Natural killer cell (primary cell): ENCODE data around the gene INSIG1. TPM values are rescaled to one million over a fixed set of nuclear protein-coding genes. Genes with fewer than 3 reads are reported as not detected.

Source experiments
- ATAC-seq, 3 donors: fragments of 150-1000 bp in 2 of 3; fragments of 200-7000 bp in 1 of 3; cut with Tn5 transposase; 1 replicate in 1 of 3; 2 replicates in 2 of 3; pipeline ENCODE4 v1.10.0; 2021; ENCODE audit warnings: mild to moderate bottlenecking in 2 of 3, moderate library complexity in 2 of 3
- DNase-seq, 2 donors: peaks; one replicate each; pipeline versions ENCODE4 v3.0.0 to v3.0.0-alpha.2; 2013 to 2021; ENCODE audit warnings: mixed read lengths in 1 of 2
- H3K27ac ChIP-seq: one replicate; pipeline ENCODE4 v1.5.1; 2013; ENCODE audit warnings: mild to moderate bottlenecking, low read length
- H3K27me3 ChIP-seq: one replicate; pipeline ENCODE4 v1.6.1; 2013; ENCODE audit warnings: low read length; ENCODE audit not compliant: control insufficient read depth, insufficient read depth
- H3K36me3 ChIP-seq: one replicate; pipeline ENCODE4 v1.6.1; 2013; ENCODE audit warnings: low read length; ENCODE audit not compliant: control insufficient read depth, insufficient read depth
- H3K4me1 ChIP-seq: one replicate; pipeline ENCODE4 v1.6.1; 2013; ENCODE audit warnings: low read length; ENCODE audit not compliant: control insufficient read depth, insufficient read depth
- H3K4me3 ChIP-seq: one replicate; pipeline ENCODE4 v1.5.1; 2013; ENCODE audit warnings: low read length
- H3K9me3 ChIP-seq: one replicate; pipeline ENCODE4 v1.6.1; 2013; ENCODE audit warnings: low read length; ENCODE audit not compliant: control insufficient read depth, insufficient read depth
- H3K27ac Mint-ChIP-seq, 2 donors: one replicate each; pipeline ENCODE4 v1.8.0; 2022; ENCODE audit warnings: mild to moderate bottlenecking in 2 of 2, mixed read lengths in 2 of 2, moderate library complexity in 1 of 2
- H3K27me3 Mint-ChIP-seq, 2 donors: one replicate each; pipeline ENCODE4 v1.8.0; 2022; ENCODE audit warnings: low read depth in 2 of 2, mixed read lengths in 2 of 2
- H3K36me3 Mint-ChIP-seq: one replicate; pipeline ENCODE4 v1.8.0; 2022; ENCODE audit warnings: mixed read lengths
- H3K4me1 Mint-ChIP-seq, 2 donors: one replicate each; pipeline ENCODE4 v1.8.0; 2022; ENCODE audit warnings: mixed read lengths in 2 of 2
- H3K4me3 Mint-ChIP-seq: one replicate; pipeline ENCODE4 v1.8.0; 2022; ENCODE audit warnings: mild to moderate bottlenecking, moderate library complexity, mixed read lengths
- H3K9me3 Mint-ChIP-seq, 2 donors: one replicate each; pipeline ENCODE4 v1.8.0; 2022; ENCODE audit warnings: mixed read lengths in 2 of 2
- CTCF ChIP-seq: fragments of 200-600 bp; IDR thresholded peaks from one replicate; pipeline ENCODE4 v1.8.0; 2022; ENCODE audit warnings: antibody characterized with exemption
- WGBS: methylation state at CpG from one replicate; pipeline ENCODE4 v1.1.7; 2013; ENCODE audit warnings: missing lambda C conversion rate; ENCODE audit not compliant: insufficient coverage; 5-methylcytosine and 5-hydroxymethylcytosine counted together
- intact Hi-C: fragments of 100-400 bp; cut with micrococcal nuclease; formaldehyde crosslinking; loops from one replicate; pipeline ENCODE4 v1.14.2; 2022
- total RNA-seq, 4 donors: library from RNA; stranded (reverse); fragments of 120-200 nt in 1 of 4; gene quantifications; one replicate each; pipeline versions ENCODE4 v1.2.3 to v1.2.4, GENCODE V29; 2013 to 2022

Gene INSIG1
- 100 to 1,000 TPM in 1 of 3 donors, 10 to 100 TPM in 2; 66.7 to 115 (median 84.5) TPM for total RNA-seq
- total RNA-seq (2013) = 82.0 TPM

- Mint-ChIP-seq H3K27me3 (no peaks in the 10 kb centered on the region), H3K27ac (peak within 1 kb of the TSS; percentile 95 to 97), H3K36me3 (no peaks in the 10 kb centered on the region), H3K4me1 (peaks cover 56 to 66% of the 10 kb centered on the region in 2 donors), H3K9me3 (no peaks in the 10 kb centered on the region), H3K4me3 (peak within 1 kb of the TSS; percentile 99)
- TF ChIP-seq CTCF = no peak
- Histone ChIP-seq H3K4me3 (peak within 1 kb of the TSS; percentile 63), H3K36me3 (peaks cover 8% of the 10 kb centered on the region), H3K4me1 (peaks cover 34% of the 10 kb centered on the region), H3K27ac (peak within 1 kb of the TSS; percentile 94), H3K27me3 (no peaks in the 10 kb centered on the region), H3K9me3 (no peaks in the 10 kb centered on the region)
- WGBS = under 1% methylated on average over 111 of the region's 111 CpGs
- ATAC-seq = peak; percentile 52 to 81 (median 66)
- intact Hi-C loops = loop anchor here (1.0 to 5.0 kb wide), 4 partner anchors 41 to 1595 kb away; partner anchors contain the start of genes LMBR1 and PAXIP1
- DNase-seq = peak; percentile 95 to 96
Measured at GRCh38 chr7:155297517-155298287, at the start of gene INSIG1. Gene INSIG1 (plus strand): TSS chr7:155297878. CDS start chr7:155298286, 408 bp downstream.

- Histone ChIP-seq H3K36me3 (no peaks in the 10 kb centered on the region), H3K9me3 (no peaks in the 10 kb centered on the region), H3K27ac (no peak overlapping the region), H3K4me1 (no peaks in the 10 kb centered on the region), H3K4me3 (no peak overlapping the region), H3K27me3 (no peaks in the 10 kb centered on the region)
- Mint-ChIP-seq H3K4me1 (no peaks in the 10 kb centered on the region), H3K4me3 (no peak overlapping the region), H3K27ac (no peak overlapping the region), H3K27me3 (peaks cover 4% of the 10 kb centered on the region in 2 donors), H3K9me3 (no peaks in the 10 kb centered on the region), H3K36me3 (no peaks in the 10 kb centered on the region)
- DNase-seq = no peak
- WGBS = 82% methylated on average over 10 of the region's 10 CpGs
- ATAC-seq = no peak
- TF ChIP-seq CTCF = no peak
- intact Hi-C loops = no loop called here
Measured at GRCh38 chr7:155248366-155248756, 49.3 kb upstream of the INSIG1 start.

- no peak overlapping the region for H3K4me3 Mint-ChIP-seq
- no peaks in the 10 kb centered on the region for H3K4me1 ChIP-seq
- H3K4me1 Mint-ChIP-seq = no peaks in the 10 kb centered on the region
- H3K36me3 ChIP-seq = no peaks in the 10 kb centered on the region
- intact Hi-C loops = no loop called here
- no peaks in the 10 kb centered on the region for H3K9me3 ChIP-seq
- DNase-seq = no peak
- no peaks in the 10 kb centered on the region for H3K9me3 Mint-ChIP-seq
- H3K27ac ChIP-seq = no peak overlapping the region
- no peaks in the 10 kb centered on the region for H3K27me3 ChIP-seq
- WGBS = 89% methylated on average over 7 of the region's 7 CpGs
- H3K36me3 Mint-ChIP-seq = no peaks in the 10 kb centered on the region
- H3K27ac Mint-ChIP-seq = no peak overlapping the region
- H3K4me3 ChIP-seq = no peak overlapping the region
- no peak for TF ChIP-seq CTCF
- ATAC-seq = no peak
- H3K27me3 Mint-ChIP-seq = peaks cover 0 to 7% of the 10 kb centered on the region in 2 donors
Measured at GRCh38 chr7:155251831-155252230, 45.8 kb upstream of the INSIG1 start.
